DMS153 (cell line): ENCODE data around the gene ADA.
"Not testable (repeated sequence)": the region's sequence is repeated elsewhere in the genome, so short reads cannot be mapped to it uniquely, and the experiment has no call there.

Experiments used
- DNase-seq: peaks from one replicate; lab custom pipeline; 2025; lab: John Stamatoyannopoulos, UW

The ADA gene

GRCh38 chr20:44651684-44652423 is at the start of gene ADA:
Gene ADA, minus strand, starts transcription at chr20:44651699. Its CDS starts 92 bp downstream, at chr20:44651607.
- no peak for DNase-seq

DNA sequence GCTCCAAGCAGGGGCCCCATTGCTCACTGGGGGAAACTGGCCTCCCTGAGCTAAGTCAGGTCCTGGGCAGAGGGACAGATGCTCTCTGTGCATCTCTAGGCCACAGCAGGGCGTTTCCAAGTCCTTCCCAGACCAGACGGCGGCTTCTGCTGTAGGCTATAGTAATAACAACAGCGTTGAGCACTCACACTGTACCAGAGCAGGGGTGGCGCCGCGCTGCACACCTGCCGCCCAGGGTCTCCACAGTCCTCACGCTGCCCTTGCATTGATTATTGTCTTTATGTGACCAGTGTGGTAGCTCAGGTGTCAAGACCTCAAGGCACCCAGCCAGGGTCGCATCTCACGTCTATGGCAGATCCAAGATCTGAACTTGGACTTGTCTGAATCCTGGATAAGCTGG is 48.8 kb upstream of the ADA start:
- DNase-seq = peak; percentile 19

DNA sequence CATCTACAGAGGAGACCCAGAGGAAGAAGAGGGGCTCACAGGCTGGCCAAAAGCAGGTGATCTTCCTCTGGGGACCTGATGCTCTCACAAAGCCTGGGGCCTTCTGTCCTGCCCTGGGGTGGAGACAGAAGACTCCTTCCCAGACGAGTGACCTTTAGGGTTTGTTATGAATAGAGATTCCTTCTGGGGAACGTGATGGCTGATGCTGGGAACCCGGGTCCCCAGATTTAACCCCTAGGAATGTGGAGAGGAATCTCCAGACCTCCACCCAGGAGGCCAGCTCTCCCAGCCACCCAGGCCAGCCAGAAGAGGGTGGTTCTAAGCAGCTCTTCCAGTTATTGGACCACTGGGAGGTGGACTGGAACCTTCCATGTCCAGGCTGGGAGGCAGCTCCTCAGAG is 46.9 kb upstream of the ADA start:
- DNase-seq = no peak

DNA sequence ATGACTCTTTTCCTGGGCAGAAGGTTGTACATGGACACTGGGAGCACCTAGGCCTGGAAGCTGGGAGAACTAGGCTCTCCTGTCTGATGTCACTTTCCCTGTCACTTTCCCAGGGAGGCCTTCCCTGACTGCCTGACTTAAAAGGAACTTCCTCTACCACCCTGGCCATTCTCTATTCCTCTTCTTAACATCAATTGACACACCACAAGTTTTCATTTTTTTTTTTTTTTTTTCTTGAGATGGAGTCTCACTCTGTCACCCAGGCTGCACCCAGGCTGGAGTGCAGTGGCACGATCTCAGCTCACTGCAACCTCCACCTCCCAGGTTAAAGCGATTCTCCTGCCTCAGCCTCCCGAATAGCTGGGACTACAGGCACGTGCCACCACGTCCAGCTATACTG is 45.5 kb upstream of the ADA start:
- not testable (repeated sequence) for DNase-seq

GRCh38 chr20:44696315-44696714 is 44.8 kb upstream of the ADA start:
- DNase-seq = no peak

DNA sequence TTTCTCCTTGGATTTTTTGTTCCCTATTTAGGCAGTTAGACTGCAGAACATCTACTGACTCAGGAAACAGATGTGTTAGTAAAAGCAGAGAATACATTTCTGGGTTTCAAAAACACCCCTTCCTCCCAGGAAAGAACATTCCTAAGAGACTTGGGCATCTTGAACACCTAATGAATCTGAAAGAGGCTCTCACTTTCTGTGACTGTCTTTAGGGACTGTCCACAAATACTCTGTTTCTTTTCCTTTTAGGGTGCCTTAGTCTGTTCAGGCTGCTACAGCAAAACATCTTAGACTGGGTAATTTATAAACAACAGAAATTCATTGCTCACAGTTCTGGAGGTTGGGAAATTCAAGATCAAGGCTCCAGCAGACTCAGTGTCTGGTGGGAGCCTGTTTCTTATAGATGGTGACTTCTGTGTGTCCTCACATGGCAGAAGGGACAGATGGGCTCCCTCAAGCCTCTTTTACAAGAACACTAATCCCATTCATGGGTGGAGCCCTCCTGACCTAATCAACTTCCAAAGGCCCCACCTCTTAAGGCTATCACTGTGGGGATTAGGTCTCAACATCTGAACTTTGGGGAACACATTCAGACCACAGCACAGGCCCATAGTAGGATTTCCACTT is 44.3 kb upstream of the ADA start:
- no peak for DNase-seq

GRCh38 chr20:44695295-44695673 is 43.8 kb upstream of the ADA start:
- DNase-seq = no peak

- DNase-seq = no peak
Observed at GRCh38 chr20:44694159-44694558, 42.7 kb upstream of the ADA start.

GRCh38 chr20:44693627-44694026 is 42.1 kb upstream of the ADA start:
- DNase-seq = no peak

- no peak for DNase-seq
Observed at GRCh38 chr20:44692932-44693480, 41.5 kb upstream of the ADA start.

GRCh38 chr20:44691424-44692423 is 40.2 kb upstream of the ADA start:
- DNase-seq = no peak

- no peak for DNase-seq
Observed at GRCh38 chr20:44690781-44691423, 39.4 kb upstream of the ADA start.

DNA sequence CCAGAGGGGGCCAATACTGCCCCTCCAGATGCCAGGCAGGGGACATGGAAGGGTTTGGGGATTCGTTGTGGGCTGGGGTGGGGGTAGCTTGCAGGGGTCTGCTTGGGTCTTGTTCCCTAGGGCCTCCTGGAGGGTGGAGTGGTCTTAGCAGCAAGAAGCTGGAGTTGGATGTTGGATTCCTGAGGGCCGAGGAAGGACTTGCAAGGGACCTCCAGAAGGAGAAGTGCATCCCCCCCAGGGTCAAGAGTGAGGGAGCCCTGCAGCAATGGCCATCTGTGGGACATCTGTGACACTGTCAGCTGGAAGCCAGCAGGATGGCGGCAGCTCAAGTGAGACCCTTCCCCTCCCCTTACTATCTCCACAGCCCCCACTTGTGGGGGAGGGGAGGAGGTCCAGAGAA is 38.3 kb upstream of the ADA start:
- no peak for DNase-seq

DNA sequence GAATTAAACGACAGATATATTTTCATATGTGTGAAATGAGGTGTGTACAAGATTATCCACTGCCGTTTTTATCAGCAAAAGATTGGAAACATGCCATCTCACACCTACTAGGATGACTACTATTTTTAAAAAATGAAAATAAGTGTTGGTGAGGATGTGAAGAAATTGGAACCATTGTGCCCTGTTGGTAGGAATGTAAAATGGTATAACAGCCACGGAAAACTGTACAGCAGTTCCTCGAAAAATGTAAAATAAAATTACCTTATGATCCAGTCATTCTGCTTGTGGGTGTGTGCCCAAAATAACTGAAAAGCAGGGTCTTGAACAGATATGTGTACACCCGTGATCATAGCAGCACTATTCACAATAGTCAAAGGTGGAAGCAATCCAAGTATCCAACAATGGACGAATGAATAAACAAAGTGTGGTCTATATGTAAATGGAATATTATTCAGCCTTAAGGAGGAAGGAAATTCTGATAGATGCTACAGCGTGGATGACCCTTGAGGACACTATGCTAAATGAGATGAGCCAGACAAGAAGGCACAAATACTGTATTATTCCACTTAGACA is 36.6 kb upstream of the ADA start:
- no peak for DNase-seq

GRCh38 chr20:44686934-44687333 is 35.4 kb upstream of the ADA start:
- DNase-seq = no peak

DNA sequence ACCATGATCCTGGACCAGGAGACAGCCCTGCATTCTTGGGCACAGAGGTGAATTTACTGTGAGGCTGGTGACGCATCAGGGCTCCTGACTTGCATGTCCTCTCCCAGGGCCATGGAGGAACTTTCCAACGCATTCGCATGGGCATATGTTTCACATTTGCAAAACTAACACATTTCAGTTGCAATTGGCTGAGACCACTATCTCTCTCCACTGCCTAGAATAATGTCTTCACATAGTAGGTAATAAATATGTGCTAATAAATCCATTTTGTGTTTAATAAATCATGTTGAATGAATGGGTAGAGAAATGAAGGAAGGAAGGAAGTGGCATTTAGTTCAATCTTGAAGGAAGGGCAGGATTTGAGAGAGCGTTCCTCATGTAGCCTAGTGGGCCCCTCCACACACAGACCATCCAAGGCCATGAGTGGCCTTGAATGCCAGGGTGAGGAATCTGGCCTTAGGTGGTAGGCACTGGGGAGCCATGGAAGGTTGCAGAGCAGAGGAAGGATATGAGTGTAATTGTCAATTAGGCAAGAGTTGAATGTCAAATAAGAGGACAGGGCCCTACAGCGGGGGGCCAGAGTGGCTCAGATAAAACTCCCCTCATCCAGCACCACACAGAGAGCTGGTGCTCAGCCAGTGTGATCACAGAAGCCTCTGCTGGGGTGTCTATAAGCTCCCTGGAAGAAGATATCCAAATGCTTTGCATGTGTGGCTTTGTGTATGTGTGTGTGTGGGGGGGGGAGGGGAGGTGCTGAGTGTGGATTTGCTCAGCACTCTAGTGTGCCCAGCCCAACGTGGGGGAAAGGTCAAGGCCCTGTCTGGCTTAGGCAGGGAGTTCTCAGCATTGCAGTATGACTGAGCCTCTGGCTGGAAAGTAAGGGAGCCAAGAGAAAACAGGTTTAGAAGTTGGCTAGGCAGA is 32.8 kb upstream of the ADA start:
- DNase-seq = no peak

GRCh38 chr20:44683263-44684046 is 32.0 kb upstream of the ADA start:
- peak; percentile 69 for DNase-seq

GRCh38 chr20:44681796-44682566 is 30.5 kb upstream of the ADA start:
- DNase-seq = no peak
